ENCODE data around the gene FLRT1. TPM values are rescaled to one million over a fixed set of nuclear protein-coding genes. Genes with fewer than 3 reads are reported as not detected.

The FLRT1 gene
- total RNA-seq, 4 donors from 2014 or later = 0.08 to 0.62 (median 0.15) TPM; not detected in 1

- DNase-seq (ENCODE audit: low spot score in 2 of 2) = no peak
- TF ChIP-seq CTCF (IDR thresholded peaks at IDR 0.05) (no peak), POLR2A (IDR thresholded peaks at IDR 0.05) (no peak)
- intact Hi-C loops (cut with DNase I; ENCODE audit: low total_unique reads) = no loop called here
- WGBS, 2 donors = 64 to 72% methylated on average over 3 to 13 of the region's 13 CpGs
- H3K4me3 ChIP-seq (ENCODE audit: low read depth, poor library complexity, severe bottlenecking) = no peak overlapping the region
These were observed 37.8 kb downstream of the FLRT1 start for GRCh38 chr11:64073542-64073941.

GRCh38 chr11:64074239-64074638, 38.5 kb downstream of the FLRT1 start:
- H3K4me3 ChIP-seq (ENCODE audit: low read depth, poor library complexity, severe bottlenecking) = no peak overlapping the region
- intact Hi-C loops (cut with DNase I; ENCODE audit: low total_unique reads) = no loop called here
- TF ChIP-seq CTCF (IDR thresholded peaks at IDR 0.05) (no peak), POLR2A (IDR thresholded peaks at IDR 0.05) (no peak)
- 68 to 79% methylated on average over 10 of the region's 10 CpGs for WGBS, 2 donors
- no peak for DNase-seq (ENCODE audit: low spot score in 2 of 2)

GRCh38 chr11:64076758-64077157, 41.0 kb downstream of the FLRT1 start:
- no peak for TF ChIP-seq POLR2A (IDR thresholded peaks at IDR 0.05)
- no peak for TF ChIP-seq CTCF (IDR thresholded peaks at IDR 0.05)
- no peak overlapping the region for H3K4me3 ChIP-seq (ENCODE audit: low read depth, poor library complexity, severe bottlenecking)
- no peak for DNase-seq (ENCODE audit: low spot score in 2 of 2)
- 83 to 87% methylated on average over 7 to 8 of the region's 8 CpGs for WGBS, 2 donors
- intact Hi-C loops (cut with DNase I; ENCODE audit: low total_unique reads) = no loop called here

- 81 to 92% methylated on average over 8 to 9 of the region's 12 CpGs for WGBS, 2 donors
- no peak for TF ChIP-seq CTCF (IDR thresholded peaks at IDR 0.05)
- intact Hi-C loops (cut with DNase I; ENCODE audit: low total_unique reads) = no loop called here
- no peak for DNase-seq (ENCODE audit: low spot score in 2 of 2)
- no peak overlapping the region for H3K4me3 ChIP-seq (ENCODE audit: low read depth, poor library complexity, severe bottlenecking)
These were observed 41.9 kb downstream of the FLRT1 start for GRCh38 chr11:64077607-64078006.

- no peak for DNase-seq (ENCODE audit: low spot score in 2 of 2)
- intact Hi-C loops (cut with DNase I; ENCODE audit: low total_unique reads) = no loop called here
- WGBS, 2 donors = 60 to 62% methylated on average over 11 of the region's 11 CpGs
- no peak overlapping the region for H3K4me3 ChIP-seq (ENCODE audit: low read depth, poor library complexity, severe bottlenecking)
- TF ChIP-seq CTCF (IDR thresholded peaks at IDR 0.05) = no peak
- no peak for TF ChIP-seq POLR2A (IDR thresholded peaks at IDR 0.05)
These were observed 42.6 kb downstream of the FLRT1 start for GRCh38 chr11:64078284-64078683.

- intact Hi-C loops (cut with DNase I; ENCODE audit: low total_unique reads) = no loop called here
- no peak overlapping the region for H3K4me3 ChIP-seq (ENCODE audit: low read depth, poor library complexity, severe bottlenecking)
- 63 to 74% methylated on average over 13 of the region's 13 CpGs for WGBS, 2 donors
- TF ChIP-seq POLR2A (IDR thresholded peaks at IDR 0.05) = no peak
- TF ChIP-seq CTCF (IDR thresholded peaks at IDR 0.05) = no peak
- DNase-seq (ENCODE audit: low spot score in 2 of 2) = no peak
These were observed 43.2 kb downstream of the FLRT1 start for GRCh38 chr11:64078905-64079304.

All from lower leg skin (tissue), 4 donors.